GM23248 (cell line): ENCODE data around the gene MRPL37.

Experiments used
- EZH2 ChIP-seq: fragments of 200-600 bp; sonication (generic); IDR thresholded peaks from 2 replicates; pipeline ENCODE4 v1.6.1; 2018; ENCODE audit warnings: antibody characterized with exemption, mild to moderate bottlenecking; ENCODE audit not compliant: insufficient read depth, poor library complexity, severe bottlenecking
- EZH2phosphoT487 ChIP-seq: fragments of 200-600 bp; sonication (generic); IDR thresholded peaks from 2 replicates; pipeline ENCODE4 v1.6.1; 2018; ENCODE audit warnings: antibody characterized with exemption, moderate library complexity, mild to moderate bottlenecking, low read depth; ENCODE audit not compliant: insufficient read depth

GRCh38 chr1:54238353-54239034 lies 38.5 kb downstream of the MRPL37 start:
- TF ChIP-seq EZH2 (no peak), EZH2phosphoT487 (no peak)
